ENCODE measurements around the gene DOCK3. TPM values are rescaled to one million over a fixed set of nuclear protein-coding genes. Genes with fewer than 3 reads are reported as not detected.

DOCK3 gene
- total and polyA plus RNA-seq, 9 donors, result 0.04 to 0.71 (median 0.27) TPM; not detected in 1

DNA sequence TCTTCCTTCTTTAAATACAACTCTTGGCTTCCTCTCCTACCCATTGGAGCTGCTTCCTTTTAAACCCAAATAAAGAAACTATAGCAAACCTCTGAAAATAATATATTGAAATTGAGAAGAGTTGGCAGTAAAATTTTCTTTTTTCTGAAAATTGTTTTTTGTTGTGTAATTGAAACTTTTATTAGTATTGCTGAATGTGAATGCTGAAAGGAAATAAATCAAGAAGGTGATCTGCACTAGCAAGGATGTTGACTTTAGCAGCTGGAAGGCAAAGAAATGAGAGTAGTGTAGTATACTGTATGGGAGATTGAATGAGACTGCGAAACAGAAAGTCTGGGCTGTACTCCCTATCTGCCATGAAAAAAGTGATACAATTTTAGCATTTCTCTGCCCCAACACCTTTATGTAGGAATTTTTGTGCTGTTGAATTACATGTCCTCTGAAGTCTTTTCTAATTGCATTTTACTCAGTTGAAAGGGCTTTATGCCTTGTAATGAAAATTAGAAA, 166.3 kb downstream of the DOCK3 start:
- DNase-seq, result no peak
- Histone ChIP-seq H3K27ac (no peak overlapping the region), H3K4me1 (ENCODE audit: insufficient read depth) (no peaks in the 10 kb centered on the region), H3K36me3 (no peaks in the 10 kb centered on the region), H3K9me3 (no peaks in the 10 kb centered on the region), H3K27me3 (no peaks in the 10 kb centered on the region), H3K4me3 (no peak overlapping the region)
- 41 to 85% (median 55%) methylated on average over 1 of the region's 1 CpG for WGBS, 3 donors
- intact Hi-C loops (cut with DNase I), result no loop called here
- TF ChIP-seq POLR2A (IDR thresholded peaks at IDR 0.05) (no peak), EP300 (IDR thresholded peaks at IDR 0.05) (no peak)
- TF ChIP-seq, protein P1, sequence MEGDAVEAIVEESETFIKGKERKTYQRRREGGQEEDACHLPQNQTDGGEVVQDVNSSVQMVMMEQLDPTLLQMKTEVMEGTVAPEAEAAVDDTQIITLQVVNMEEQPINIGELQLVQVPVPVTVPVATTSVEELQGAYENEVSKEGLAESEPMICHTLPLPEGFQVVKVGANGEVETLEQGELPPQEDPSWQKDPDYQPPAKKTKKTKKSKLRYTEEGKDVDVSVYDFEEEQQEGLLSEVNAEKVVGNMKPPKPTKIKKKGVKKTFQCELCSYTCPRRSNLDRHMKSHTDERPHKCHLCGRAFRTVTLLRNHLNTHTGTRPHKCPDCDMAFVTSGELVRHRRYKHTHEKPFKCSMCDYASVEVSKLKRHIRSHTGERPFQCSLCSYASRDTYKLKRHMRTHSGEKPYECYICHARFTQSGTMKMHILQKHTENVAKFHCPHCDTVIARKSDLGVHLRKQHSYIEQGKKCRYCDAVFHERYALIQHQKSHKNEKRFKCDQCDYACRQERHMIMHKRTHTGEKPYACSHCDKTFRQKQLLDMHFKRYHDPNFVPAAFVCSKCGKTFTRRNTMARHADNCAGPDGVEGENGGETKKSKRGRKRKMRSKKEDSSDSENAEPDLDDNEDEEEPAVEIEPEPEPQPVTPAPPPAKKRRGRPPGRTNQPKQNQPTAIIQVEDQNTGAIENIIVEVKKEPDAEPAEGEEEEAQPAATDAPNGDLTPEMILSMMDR (IDR thresholded peaks at IDR 0.05), result no peak

DNA sequence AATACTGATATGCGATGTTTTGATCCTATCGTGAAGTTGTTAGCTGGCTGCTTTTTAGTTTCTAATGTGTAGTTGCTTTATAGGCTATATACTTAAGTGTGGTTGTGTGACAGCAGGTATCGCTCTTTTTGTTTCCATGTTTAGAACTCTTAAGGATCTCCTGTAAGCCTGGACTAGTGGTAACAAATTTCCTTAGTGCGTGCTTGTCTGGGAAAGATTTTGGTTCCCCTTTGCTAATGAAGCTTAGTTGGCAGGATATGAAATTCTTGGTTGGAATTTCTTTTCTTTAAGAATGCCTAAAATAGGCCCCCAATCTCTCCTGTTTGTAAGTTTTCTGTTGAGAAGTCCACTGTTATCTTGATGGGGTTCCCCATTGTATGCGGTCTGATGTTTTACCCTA, 173.6 kb downstream of the DOCK3 start:
- H3K36me3 ChIP-seq, result no peaks in the 10 kb centered on the region
- H3K27me3 ChIP-seq, result no peaks in the 10 kb centered on the region
- no peak for TF ChIP-seq POLR2A (IDR thresholded peaks at IDR 0.05)
- TF ChIP-seq EP300 (IDR thresholded peaks at IDR 0.05), result no peak
- TF ChIP-seq, protein P1 (IDR thresholded peaks at IDR 0.05), result no peak
- H3K4me3 ChIP-seq, result no peak overlapping the region
- intact Hi-C loops (cut with DNase I), result no loop called here
- H3K27ac ChIP-seq, result no peak overlapping the region
- 92 to 97% (median 93%) methylated on average over 5 of the region's 5 CpGs for WGBS, 3 donors
- no peaks in the 10 kb centered on the region for H3K4me1 ChIP-seq (ENCODE audit: insufficient read depth)
- no peak for DNase-seq
- no peaks in the 10 kb centered on the region for H3K9me3 ChIP-seq

DNA sequence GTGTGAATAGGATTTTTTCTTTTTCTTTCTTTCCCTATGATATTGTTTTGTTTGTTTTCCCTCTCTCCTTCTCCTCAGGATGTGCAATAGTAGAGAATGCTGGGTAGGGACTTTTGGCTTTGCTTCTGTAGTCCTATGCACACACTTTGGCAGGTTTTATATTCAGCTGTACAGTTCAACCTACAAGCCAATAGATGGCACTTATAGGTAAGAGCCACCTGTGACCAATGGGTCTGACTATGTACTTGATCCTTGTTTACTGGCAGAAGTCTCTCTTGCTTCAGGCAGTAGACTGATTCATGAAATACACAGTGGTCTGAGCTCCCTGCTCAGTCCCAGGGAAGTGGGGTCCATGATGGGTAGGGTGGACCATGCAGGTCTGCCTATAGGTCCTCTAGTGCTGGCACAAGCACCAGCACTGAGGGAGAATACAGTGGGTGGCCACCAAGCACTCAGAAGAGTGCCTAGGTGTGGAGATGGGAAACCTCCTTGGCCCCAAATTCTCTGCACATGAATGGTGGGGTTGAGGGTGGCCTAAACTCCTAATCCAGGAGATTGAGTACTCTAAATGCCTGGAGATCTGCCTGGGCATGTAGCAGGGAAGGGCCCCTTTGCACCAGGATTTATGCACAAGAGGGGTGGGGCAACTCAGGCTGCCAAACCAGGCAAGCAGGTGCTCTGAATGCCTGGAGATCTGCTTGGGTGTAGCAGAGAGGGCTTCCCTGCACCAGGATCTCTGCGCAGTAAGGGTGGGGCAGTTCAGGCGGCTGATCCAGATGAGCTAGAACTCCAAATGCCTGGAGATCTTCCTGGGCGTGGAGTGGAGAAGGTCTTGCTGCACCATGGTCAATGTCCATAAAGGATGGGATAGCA, 176.1 kb downstream of the DOCK3 start:
- Histone ChIP-seq H3K27me3 (no peaks in the 10 kb centered on the region), H3K9me3 (no peaks in the 10 kb centered on the region), H3K4me3 (no peak overlapping the region), H3K4me1 (ENCODE audit: insufficient read depth) (no peaks in the 10 kb centered on the region), H3K36me3 (no peaks in the 10 kb centered on the region), H3K27ac (no peak overlapping the region)
- intact Hi-C loops (cut with DNase I), result no loop called here
- TF ChIP-seq POLR2A (IDR thresholded peaks at IDR 0.05), result no peak
- TF ChIP-seq, protein P1 (IDR thresholded peaks at IDR 0.05), result no peak
- no peak for TF ChIP-seq EP300 (IDR thresholded peaks at IDR 0.05)
- 83 to 100% (median 89%) methylated on average over 3 of the region's 3 CpGs for WGBS, 3 donors
- DNase-seq, result no peak

DNA sequence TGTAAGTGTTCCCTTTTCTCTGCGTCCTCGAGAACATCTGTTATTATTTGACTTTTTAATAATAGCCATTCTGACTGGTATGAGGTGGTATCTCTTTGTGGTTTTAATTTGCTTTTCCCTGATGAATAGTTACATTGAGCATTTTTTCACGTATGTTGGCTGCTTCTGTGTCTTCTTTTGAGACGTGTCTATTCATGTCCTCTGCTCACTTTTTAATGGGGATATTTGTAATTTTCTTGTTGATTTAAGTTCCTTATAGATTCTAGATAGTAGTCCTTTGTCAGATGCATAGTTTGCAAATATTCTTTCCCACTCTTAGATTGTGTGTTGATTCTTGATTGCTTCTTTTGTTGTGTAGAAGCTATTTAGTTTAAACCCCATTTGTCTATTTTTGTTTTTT, 179.2 kb downstream of the DOCK3 start:
- Histone ChIP-seq H3K27me3 (no peaks in the 10 kb centered on the region), H3K36me3 (no peaks in the 10 kb centered on the region), H3K4me3 (no peak overlapping the region), H3K9me3 (no peaks in the 10 kb centered on the region), H3K4me1 (ENCODE audit: insufficient read depth) (no peaks in the 10 kb centered on the region), H3K27ac (no peak overlapping the region)
- no peak for DNase-seq
- intact Hi-C loops (cut with DNase I), result no loop called here
- TF ChIP-seq EP300 (IDR thresholded peaks at IDR 0.05) (no peak), POLR2A (IDR thresholded peaks at IDR 0.05) (no peak)
- TF ChIP-seq, protein P1 (IDR thresholded peaks at IDR 0.05), result no peak
- WGBS, 3 donors, result 77 to 83% (median 80%) methylated on average over 4 of the region's 4 CpGs

Data from ovary (tissue), 9 donors.